Anterior cingulate cortex (tissue), 58 donors: ENCODE results near the gene NDUFS8.
"Not testable (repeated sequence)": the region's sequence is repeated elsewhere in the genome, so short reads cannot be mapped to it uniquely, and the experiment has no call there.

Experiments
- DNase-seq, 58 donors: peaks; one replicate each; lab custom pipeline; 2025; lab: John Stamatoyannopoulos, UW

NDUFS8 gene

DNA sequence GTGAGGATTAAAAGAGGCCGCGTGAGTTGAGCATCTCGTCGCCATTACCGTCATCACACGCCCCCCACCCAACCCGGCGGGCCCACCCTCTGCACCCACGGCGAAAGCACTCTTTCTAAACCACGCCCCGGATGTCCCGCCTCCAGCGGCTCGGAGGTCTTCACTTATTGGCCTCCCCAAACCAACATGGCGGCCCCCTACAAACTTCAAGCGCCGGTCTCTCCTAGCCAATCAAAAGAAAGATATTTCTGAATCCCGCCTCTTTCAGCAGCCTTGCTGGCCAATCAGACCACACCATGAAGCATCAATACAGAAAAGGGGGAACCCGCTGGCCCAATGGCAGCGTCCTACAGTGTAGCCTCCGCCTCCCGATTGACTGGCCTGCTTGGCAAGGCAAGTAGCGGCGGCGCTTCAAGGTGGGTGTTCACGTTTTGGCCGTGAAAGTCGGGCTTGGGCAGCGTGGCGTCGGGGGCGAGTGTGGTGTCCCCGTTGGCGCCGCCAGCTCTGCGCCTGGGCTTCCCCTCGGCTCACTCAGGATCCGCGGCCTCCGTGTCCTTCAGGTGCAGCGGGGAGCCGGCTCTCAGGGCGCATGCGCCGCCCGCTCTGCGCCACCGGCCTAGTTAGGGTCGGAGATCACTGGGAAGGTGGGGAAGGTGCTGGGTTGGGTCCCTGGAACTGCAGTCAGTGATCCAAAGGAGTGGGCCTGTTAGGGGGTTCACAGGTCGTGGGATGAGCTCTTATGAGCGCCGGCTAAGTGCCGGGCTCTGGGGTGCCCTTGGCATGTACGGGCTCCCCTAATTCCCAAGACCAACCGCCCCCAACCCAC is at the start of gene NDUFS8:
NDUFS8 (plus strand) TSS at position 364 of the 826 bp plus-strand sequence. CDS start 1,471 bp downstream, outside the sequence.
- DNase-seq, result peak; percentile 89 to 100 (median 96)

DNA sequence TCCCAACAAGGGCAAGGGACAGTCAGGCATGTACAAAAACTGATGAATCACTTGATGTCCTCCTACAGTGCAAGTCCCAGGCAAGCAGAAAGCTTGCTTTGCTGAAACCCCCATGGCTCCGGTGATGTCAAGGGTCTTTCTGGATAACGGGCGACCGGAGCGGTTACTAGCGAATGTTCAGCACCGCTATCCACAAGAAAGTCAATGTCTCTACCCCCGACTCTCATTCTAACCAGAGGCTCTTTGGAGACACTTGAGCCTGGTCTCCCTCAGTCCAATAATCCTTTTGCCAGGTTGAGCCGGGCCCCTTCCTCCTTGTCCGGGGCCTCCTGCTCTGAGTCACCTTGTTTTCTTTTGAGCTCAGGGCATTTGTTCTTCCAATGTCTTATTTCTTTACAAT is 49.3 kb upstream of the NDUFS8 start:
- DNase-seq, result not testable (repeated sequence)

DNA sequence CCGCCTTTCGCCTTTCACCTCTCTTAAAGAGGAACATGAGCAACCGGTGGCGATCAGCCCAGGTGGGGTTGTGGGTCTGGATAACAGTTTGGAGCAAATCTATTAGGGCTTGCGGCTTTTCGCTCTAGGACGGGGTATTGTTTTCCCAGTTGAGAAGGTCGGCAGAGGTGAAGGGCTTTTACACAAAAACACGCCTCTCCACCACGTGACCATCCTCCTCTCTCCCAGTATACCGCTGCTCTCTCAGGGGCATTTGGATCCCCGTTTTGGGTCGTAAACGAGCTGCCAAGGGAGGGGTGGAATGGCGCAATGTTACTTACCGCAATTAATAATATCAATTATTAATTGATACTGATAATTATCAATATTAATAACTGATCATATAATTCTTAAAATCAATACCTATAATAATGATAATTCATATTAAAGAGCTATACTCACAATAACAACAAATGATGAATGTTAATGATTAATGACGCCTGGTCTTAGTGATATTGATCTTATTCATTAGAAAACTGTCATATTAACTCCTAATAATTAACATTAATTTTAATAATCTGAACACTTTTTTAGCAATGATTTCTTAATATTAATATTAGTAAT is 48.1 kb upstream of the NDUFS8 start:
- not testable (repeated sequence) for DNase-seq

DNA sequence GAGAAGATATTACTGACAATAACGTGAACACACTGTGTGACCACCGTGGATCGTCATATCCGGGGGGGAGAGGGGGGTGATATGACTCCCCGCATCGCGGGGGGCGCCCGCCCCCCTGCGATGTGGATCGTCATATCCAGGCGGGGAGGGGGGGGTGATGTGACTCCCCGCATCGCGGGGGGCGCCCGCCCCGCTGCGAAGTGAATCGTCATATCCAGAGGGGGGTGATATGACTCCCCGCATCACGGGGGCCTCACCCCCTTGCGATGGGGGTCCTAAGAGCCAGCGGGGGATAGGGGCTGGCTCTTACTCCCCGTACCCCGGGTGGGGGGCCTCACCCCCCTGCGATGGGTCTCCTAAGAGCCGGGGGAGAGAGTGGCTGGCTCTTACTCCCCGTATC is 46.5 kb upstream of the NDUFS8 start:
- DNase-seq, result no peak

DNA sequence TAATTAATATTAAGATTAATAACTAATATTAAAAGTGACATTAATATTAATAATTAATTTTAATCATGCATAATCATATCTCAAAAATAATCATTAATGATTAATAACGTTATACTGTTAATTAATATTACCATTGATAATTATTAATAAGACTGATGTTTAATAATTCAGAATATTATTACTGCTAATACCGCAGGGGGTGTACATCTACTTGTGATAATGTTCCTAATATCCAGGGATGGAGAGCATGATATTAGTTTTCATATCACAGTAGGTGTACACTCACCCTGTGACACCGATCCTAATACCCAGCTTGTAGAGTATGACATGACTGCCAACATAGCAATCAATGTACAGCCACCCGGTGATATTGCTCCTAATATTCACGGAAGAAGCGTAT is 45.2 kb upstream of the NDUFS8 start:
- DNase-seq, result not testable (repeated sequence)

DNA sequence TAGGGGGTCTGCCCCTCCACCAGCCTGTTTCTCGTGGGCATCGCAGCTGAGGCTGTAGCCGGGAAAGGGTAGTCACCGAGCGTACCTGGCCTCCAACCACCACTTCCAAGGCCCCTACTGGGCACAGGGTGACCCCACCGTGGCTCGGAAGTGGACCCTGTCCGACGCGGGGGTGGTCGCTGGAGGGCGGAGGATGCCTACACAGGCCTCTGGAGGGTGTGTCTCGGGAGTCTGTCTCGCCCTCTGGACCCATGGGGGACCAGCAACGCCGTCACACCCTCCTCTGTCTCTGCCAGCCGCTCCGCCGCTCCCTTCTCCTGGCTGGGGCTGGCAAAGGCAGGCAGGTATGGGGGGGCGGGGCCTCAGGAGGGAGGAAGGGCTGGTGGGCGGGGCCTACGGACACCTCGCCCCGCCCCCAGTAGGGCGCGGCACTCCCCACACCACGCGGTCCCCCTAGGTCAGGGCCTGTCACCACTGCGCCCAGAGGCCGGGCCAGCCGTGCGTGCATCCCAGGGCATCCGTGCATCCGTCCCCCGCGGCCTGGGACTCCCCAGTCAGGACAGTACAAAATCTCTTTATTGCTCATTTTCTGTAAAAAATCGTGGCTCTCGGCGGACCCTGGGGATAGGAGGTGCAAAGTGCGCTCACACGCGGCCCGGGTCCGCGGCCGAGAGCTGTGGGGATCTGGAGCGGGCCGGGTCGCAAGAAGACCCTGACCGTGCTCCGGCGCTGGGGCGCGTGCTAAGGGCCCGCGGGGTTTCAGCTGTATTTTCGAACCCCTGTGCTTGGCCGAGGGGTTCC is 39.7 kb upstream of the NDUFS8 start:
- DNase-seq, result not testable (repeated sequence)

DNA sequence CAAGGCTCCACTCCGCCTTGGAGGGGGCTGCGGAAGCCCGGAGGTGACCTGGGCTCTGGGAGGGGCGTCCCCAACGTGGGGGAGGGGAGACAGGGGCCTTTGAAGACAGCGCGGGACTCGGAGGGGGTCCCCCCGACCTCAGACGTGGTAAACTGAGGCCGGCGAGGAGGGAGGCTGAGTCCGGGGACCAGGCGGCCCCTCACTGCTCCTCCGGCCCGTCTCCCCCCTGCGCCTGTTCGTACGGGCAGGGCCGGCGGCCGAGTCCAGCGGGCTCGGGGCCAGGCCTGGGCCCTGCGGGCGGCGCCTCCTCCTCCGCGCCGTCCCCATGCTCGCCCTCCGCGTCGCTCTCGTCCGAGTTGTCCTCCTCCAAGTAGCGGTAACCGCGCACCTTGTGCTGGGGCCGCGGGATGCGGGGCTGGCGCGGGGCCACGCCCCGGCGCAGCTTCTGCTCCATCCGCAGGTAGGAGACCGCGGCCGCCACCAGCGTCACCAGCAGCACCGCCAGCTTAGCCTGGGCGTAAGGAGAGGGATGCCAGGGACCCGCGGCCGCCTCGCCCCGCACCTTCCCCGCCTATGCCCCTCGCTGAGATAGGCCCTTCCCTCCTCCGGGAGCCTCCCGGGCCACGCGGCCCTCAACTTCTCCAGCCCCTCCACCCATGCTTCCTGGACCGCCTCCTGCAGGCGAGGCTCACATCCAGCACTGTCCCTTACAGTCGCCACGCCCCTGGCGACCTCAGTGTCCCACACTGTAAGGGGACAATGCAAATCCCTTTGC is 38.9 kb upstream of the NDUFS8 start:
- DNase-seq, result not testable (repeated sequence)

DNA sequence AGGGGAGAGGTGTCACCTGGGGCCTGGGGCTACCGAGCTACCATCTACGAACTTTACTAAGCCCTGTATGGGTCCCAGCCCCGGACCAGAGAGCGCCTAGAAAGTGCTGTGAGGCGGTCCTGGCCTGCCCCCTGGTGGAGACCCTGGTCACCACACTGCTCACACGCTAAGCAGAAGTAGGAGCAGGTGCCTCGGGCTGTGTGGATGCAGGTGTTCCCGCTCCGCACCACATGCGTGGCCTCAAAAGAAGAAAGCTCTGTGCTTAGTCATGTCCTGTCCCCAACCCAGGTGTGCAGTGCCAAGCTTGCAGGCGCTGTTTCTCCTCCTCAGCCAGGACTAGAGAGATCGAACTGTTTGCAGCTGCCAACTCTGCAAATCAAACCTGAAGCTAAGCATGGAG is 36.7 kb upstream of the NDUFS8 start:
- DNase-seq, result peak in 1 of 58 donors; percentile 32

DNA sequence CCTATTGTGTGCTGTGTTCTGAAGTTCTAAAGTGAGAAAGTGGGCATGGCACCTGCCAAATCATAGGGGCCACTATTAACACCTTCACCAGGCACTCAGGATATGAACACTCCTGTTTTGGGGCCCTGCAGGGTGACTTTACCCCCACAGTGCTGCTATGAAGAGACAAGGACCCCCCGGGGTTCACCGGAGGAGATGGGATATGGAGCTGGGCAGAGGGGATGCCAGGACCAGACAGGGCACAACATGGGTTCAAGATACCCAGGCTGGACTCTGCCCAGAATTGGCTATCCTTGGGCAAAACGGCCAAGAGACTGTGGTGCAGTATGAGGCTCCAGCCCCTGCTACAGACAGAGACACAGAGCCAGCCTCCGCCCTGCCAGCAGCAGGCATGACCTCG is 36.1 kb upstream of the NDUFS8 start:
- DNase-seq, result not testable (repeated sequence)

DNA sequence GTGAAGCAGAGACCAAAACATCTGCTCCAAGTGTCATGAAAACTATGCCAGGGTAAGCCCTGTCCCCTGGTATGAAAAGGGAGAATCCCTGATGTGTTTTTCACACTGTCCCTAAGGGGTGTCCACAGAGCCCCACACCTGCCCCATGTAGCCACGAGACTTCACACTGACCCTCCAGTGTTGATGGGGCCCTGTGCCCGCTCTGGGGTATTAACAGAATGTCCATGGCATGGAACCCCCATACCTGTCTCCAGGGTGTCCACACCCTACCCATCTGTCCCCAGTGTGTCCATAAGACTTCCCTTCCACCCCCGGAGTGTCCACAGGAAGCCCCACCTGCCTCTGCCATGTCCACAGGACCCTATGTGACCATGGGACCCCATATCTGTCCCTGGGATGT is 35.4 kb upstream of the NDUFS8 start:
- not testable (repeated sequence) for DNase-seq

DNA sequence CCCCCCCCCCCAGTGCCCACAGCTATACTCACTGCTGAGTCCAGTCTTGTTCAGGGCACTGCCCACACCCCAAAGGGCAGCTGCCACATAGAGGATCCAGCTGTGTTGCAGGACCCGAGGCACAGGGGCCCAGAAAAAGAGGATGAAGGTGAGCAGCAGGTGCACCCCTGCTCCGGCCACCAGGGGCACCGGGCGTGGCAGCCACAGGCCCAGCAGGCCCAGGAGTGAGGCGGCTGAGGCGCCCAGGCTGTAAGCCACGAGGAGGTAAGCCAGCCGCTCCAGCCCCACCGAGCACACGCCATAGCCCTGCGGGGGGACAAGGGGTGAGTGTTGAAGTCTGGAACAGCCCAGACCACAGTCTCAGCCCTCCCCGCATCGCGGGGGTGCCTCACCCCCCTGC is 34.9 kb upstream of the NDUFS8 start:
- DNase-seq, result not testable (repeated sequence)

DNA sequence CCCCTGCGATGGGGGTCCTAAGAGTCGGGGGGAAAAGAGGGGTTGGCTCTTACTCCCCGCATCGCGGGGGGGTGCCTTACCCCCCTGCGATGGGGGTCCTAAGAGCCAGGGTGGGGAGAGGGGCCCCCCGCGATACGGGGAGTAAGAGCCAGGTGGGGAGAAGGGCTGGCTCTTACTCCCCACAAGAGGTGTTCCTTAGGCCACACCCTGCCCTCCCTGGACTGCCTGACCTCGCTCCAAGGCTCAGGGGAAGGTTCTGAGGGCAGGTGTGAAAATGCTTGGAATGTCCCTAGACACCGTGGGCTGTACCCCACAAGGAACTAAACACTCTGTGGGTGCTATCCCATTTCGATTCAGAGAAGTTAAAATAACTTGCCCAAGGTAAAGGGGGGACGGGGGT is 34.4 kb upstream of the NDUFS8 start:
- no peak for DNase-seq

DNA sequence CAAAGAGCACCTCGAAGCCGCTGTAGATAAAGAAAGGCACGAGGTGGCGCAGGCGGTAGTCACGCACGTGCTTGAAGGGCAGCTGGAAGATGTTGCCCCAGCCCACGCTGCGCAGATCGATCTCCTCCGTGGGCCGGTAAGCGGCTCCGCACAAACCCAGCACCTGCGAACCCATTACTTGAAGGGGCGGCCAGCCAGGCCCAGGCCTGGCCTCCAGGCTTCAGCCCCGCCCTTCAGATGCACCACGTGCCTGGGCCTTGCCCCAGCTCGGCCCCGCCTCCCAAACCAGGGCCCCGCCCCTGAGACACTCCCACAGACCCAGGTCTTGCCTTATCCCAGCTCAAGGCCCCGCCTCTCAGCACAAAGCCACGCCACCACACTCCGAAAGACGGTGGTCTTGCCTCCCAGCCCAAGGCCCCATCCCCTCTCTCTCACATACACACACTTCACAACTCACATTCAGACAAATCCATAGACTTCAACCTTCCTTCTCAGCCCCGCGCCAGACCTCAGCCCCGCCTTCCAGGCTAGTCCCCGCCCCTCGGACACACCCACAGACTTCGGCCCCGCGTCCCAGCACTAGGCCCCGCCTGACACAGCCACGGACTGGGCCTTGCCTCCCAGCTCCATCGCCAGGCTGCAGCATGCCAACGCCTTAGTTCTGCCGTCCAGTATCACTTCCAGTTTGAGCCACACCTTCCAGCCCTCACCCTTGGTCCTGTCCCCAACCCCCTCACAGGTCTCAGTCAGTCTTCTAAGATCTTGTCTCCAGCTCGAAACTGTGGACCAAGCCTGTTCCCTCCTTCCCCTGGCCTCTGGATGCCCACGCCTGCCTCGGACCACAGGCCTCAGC is 33.6 kb upstream of the NDUFS8 start:
- peak in 1 of 58 donors; percentile 34 for DNase-seq

DNA sequence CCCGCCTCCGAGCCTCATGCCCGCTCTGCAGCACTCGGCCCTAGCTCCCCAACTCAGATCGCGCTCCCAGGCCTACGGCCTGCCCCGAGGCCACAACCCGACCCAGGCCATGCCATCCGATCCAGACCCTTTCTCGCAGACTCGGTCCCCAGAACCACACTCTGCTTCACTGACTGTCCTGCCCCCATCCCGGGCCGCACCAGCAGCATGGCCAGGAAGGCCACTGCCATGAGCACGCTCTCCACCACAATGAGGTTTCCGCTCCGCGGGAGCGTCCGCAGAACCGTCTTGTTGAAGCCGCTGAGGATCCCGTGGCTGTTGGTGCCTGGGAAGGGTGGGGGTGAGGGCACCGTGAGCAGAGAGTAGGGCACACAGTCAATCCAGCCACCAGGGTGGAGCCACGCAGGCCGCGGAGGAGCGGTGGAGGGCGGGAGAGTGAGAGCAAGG is 33.0 kb upstream of the NDUFS8 start:
- no peak for DNase-seq

DNA sequence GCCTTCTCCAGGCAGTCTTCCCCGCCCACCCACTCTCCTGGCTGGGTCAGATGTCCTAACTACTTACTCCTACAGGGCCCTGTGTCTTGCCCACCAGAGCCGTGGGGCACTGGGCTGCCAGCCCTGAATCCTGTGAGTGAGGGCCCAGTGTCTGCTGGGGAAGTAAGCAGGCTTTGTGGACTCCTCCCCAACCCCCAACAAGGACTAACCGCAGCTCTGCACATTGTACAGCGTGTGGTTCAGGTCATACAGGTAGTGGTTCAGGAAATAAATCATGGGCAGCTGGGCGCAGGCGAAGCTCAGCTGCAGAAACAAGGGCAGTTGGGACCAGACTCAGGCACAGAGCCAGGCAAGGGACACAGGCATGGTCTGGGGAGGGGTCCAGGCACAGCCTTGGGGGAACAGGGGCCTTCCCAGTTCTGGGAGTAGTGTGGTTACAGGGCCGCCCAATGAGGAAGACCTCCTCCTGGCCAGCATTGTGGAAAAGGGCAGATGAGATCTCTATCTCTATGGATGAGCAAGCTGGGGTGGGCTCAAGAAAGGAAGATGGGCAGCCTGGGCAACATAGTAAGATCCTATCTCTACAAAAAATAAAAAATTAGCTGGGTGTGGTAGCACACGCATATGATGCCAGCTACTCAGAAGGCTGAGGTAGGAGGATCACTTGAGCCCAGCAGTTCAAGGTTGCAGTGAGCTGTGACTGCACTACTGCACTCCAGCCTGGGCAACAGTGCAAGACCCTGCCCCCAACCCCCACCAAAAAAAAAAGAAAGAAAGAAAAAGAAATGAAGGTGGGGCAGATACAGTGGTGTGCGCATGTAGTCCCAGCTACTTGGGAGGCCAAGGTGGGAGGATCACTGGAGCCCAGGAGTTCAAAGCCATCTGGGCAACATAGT is 32.1 kb upstream of the NDUFS8 start:
- no peak for DNase-seq

DNA sequence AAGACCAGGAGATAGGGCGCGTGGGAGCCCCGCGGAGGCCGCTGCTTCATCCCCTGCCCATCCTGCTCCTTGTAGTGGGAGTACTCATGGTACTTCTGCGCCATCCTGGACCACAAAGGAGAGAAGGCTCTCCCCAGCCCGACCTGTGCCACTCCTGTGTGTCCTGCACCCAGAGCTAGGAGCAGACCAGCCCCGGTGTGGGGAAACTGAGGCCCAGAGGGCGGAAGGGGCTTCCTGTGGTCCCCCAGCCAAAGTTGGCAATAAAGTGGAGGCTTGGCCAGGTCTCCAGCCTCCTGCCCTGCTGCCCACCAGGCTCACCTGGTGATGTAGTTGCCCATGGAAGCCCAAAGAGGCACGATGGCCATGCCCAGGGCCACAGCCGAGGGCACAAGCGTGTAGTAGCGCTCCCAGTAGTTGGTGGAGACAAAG is 31.3 kb upstream of the NDUFS8 start:
- no peak for DNase-seq

DNA sequence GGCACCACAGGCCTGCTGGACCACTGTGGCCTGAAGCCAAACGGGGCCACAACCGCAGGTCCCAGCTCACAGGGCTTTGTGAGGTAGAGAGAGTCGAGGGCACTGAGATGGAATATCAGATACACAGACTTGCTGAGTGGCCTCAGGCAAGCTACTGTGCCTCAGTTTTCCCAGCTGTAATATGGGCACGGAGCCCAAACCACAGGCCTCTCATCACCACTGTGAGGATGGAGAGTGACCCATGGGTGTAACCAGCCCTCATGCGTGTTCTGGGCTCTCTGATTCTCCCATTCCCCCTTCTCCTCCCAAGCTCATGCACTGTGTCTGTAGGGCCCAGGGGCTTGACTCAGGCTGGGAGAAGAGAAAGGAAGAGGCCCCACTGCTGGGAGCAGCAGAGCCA is 30.8 kb upstream of the NDUFS8 start:
- DNase-seq, result no peak

DNA sequence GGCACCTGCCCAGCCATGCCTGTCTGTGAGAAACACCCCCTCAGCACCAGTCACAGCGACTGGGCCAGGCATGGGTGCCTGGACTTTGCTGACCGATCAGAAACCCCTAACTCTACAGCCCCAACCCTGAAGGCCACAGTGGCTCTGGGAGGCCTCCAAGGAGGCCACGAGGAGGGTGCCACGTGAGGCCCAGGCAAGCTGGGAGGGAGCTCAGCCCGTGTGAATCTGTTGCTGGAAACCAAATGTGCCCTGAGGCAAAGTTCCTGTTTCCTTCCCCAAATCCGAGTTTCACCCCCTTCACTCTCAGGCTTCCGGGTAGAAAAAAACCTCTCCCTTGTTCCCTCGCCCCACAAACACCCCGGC is 27.9 kb upstream of the NDUFS8 start:
- no peak for DNase-seq
